Right renal pelvis (tissue), 4 donors: ENCODE measurements around the gene SAP25. TPM values are rescaled to one million over a fixed set of nuclear protein-coding genes. Genes with fewer than 3 reads are reported as not detected.
"Not testable (repeated sequence)": the region's sequence is repeated elsewhere in the genome, so short reads cannot be mapped to it uniquely, and the experiment has no call there.

ENCODE experiments used
- DNase-seq, 4 donors: peaks; one replicate each; pipeline ENCODE4 v3.0.0-alpha.2; 2013; ENCODE audit warnings: low read depth in 4 of 4, low spot score in 3 of 4, missing footprints in 1 of 4
- polyA plus RNA-seq, 4 donors: library from polyadenylated mRNA; unstranded; fragments of 120-200 nt; gene quantifications; one replicate each; pipeline ENCODE4 v1.2.1, GENCODE V29; 2013; ENCODE audit not compliant: insufficient read length in 4 of 4

The SAP25 gene
- polyA plus RNA-seq, 4 donors, result 2.7 to 9.4 (median 4.2) TPM

DNA sequence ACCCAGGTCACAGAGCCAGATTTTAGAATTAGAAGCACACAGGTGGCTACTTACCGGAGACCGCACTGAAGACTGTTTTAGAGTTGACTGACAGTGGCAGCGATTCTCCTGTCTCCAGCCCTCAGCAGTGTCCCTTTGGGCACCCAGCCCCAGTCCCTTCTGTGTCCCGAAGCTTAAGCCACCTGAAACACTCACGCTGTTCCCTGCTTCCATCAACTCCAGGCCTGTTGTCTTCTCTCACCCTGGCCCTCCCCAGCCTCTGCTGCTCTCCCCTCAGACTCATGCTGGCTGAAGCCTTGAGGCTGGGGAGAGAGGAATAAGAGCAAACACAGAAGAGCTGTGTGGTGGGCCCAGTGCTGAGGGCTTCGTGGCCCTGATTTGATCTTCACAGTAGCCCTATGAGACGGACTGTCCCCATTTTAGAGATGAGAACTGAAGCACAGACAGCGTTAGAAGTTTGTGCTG, 10.6 kb downstream of the SAP25 start:
- no peak for DNase-seq

DNA sequence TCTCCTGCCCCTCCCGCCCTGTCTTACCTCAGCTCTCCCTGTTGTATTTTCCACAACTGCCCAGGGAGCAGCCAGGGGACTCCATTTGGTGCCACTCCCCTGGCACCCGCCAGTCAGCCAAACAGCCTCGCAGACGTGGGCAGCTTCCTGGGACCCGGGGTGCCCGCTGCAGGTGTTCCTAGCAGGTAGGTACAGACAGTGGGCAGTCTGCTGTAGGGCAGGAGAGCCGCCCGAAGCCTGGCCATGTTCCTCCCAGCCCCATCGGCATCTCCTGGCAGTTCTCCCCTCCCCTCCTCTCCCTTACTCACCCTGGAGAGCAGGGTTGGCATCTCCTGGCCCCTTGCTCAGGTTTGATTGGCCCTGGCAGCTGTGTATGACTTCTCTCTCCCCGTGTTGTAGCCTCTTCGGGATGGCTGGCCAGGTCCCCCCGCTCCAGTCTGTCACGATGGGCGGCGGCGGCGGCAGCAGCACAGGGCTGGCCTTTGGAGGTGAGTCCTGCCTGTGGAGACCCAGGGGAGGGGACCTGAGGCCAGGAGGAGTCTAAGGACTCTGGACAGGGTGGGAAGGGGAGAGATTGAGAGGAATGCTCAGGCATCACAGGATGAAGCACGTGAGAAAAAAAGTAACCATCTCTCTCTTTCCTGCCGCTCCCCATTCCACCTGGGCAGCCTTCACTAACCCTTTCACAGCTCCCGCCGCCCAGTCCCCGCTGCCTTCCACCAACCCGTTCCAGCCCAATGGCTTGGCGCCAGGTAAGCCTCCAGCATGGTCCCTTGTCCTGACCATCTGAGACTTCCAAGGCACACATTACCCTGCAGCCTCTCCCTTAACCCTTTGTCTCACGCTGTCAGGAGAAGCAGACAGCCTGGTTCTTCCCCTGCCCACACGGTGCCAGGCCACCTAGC, 11.3 kb downstream of the SAP25 start:
- no peak for DNase-seq

DNA sequence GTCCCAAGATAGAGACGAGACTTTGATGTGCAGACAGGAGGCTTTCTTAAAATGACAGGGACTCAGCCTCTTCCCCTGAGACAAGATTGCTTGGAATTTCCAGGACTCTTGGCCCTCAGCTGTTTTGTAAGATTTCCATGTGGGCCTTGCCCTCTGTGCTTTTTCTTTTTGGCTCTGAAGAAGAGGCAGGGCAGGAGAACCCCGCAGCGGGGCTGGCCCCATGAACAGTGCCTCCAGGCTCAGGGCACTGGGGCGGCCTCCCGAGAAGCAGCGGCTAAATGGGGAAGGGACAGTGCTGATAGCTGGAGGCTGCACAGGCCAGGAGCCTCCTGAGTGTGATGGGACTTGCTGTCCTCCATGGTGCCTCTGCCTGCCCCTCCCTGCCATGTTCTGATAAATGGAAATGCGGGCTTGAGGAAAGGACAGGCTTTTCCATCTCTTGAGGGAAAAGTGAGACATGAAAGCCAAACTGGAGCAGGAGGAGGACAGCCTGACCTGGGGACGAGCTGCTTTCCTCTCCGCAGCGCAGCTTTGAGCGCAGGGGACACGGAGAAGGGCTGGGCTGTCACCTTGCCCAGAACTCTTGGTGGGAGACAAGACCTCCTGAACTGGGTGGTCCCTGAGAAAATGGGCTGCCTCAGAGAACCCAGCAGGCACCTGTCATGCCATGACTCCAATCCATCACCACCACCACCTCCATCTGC, 12.1 kb downstream of the SAP25 start:
- DNase-seq, result no peak

DNA sequence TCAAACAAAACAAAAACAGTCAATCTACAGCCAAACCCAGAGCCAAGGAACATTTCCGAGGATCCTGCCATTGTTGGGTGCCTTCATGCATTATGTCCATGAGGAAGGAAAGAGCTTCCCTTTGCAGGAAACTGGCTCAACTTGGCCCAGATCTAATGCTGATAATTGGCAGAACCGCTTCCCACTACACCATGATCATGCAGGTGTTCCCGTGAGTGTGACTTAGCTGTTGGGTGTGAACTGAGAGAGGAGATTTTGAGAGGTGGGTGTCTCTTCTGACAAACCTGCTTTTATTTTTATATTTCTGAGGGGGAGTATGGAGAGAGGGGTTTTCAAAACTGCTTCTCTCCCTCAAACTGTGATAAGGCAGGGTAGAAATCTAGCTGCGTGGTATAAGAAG, 14.6 kb downstream of the SAP25 start:
- no peak for DNase-seq

DNA sequence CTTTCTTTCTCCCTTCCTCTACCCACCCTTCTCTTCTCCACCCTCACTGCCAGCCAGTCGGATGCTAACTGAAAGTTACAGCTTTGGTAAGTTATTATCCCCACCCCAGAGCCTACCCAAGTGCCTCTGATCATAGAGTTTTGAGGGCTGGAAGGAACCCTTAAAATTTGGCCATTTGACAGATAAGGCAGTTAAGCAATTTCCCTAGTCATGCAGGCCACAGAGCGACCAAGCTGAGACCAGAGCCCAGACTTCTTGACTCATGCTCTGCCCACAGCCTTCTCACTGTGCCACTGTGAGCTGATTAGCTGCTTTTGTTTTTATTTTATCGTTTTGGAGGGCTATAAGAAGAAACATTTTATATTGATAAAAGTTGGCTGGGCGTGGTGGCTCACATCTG, 17.2 kb downstream of the SAP25 start:
- no peak for DNase-seq

DNA sequence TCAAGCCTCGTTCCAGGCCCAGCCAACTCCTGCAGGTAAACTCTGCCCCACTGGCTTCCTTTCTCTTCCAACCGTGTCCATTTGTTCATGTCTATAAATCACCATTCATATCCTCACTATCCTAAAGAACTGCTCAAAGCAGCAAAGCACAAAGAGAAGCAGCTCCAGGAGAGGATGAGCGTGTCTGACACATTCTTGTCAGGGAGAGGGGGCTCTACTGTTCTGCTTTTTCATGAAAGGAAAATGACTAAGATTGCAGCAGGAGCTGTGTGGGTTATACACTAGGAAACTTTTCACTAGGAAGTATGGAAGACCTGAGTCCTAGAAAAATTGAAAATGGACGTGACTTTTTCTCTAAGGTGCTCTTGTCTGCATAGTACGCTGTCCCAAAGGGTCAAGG, 18.0 kb downstream of the SAP25 start:
- no peak for DNase-seq

DNA sequence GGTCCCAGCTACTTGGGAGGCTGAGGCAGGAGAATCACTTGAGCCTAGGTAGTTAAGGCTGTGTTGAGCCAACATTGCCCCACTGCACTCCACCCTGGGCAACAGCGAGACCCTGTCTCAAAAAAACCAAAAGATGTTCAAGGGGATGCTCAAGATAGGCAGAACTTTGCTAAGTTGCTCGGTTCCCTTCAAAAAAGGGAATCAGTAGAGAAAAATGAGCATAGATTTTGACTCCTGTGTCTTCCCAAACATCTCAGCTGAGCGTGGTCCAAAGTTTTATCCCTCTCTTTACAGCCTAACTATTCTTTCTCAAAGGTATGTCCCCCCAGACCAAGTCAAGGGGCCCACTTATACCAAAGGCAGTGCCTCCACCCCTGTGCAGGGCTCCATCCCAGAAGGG, 20.7 kb downstream of the SAP25 start:
- DNase-seq, result no peak

DNA sequence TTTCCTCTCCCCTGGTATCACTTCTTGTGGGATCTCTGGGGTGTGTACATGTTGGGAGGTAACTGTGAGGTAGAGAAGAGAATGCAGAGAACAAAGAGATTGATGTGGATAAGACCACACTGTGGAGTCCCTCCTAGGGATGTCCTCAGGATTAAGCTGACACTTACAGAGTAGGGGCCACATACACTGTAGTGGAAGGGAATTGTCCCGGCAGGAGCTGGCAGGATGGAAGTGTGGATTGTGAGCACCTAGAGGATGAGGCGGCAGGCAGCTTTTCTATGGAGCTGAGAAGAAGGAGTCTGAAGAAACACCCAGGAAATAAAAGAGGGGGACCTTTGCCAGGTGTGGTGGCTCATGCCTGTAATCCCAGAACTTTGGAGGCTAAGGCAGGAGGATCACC, 21.2 kb downstream of the SAP25 start:
- no peak for DNase-seq

DNA sequence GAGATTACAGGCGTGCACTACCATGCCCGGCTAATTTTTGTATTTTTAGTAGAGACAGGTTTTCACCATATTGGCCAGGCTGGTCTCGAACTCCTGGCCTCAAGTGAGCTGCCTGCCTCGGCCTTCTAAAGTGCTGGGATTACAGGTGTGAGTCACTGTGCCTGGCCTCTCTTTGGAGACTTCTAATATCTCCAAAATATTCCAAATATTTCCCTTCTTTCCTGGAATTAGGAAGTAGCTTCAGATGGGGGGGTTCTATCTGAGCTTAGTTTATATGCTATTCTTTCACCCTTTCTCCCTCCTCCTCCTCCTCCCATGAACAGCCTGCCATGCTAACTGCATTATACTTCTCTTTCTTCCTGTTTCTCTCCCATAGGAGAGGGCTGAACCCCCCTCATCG, 25.3 kb downstream of the SAP25 start:
- not testable (repeated sequence) for DNase-seq

DNA sequence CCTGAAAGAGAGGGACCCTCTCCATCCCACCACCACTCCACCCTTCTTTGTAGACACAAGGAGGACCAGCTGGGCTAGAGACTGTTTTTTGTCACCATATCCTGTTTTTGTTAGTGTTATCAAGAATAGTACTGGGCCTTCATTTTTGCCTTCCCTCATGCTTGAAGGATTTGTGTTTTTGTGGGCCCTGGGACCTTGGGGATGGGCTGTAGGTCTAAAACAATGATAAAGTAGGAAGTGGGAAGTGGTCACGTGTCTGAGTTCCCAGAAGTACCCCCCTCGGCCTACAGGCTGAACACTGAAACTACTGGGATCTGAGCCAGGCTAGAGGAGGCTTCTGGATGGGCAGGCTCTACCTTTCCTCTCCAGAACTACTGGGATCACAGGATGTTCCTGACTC, 25.8 kb downstream of the SAP25 start:
- no peak for DNase-seq

DNA sequence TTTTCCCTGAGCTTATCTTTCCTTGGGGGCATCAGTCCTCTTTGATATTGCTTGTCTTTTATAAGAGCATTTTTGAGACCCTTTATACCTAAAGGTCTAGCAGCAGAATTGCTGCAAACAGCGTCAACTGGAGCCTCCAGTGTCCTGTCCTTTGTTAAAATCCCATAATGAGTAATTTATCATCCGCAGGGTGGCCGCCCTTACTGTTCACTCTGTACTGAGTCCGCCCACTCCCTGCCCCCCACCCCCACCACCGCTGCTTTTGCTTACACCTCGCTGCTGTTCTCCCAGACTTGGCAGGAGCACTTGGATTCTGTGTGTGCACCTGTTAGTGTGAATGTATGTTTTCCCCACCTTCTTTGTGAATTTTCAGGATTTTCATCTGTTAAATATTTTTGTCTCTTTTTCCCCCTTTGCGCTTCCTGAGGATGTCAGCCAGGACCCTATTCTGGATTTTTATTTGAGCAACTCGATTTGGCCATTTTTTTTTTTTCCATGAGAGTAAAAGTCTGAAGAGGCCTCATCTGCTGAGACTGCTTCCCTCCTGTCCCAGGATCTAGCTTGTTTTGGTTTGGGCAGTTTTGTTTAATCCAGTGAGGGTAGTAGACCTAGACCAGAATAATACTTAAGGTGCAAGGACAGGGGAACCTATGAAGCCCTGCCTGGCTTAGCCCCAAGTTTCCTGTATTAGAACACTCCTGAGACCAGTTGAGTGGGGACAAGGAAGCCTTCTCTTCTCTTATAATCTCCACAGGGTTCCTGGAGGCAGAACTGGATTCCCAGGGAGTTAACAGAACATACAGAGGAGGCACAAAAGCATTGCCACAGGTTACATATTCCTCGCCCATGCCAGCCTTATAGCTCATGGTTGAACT, 26.5 kb downstream of the SAP25 start:
- no peak for DNase-seq

DNA sequence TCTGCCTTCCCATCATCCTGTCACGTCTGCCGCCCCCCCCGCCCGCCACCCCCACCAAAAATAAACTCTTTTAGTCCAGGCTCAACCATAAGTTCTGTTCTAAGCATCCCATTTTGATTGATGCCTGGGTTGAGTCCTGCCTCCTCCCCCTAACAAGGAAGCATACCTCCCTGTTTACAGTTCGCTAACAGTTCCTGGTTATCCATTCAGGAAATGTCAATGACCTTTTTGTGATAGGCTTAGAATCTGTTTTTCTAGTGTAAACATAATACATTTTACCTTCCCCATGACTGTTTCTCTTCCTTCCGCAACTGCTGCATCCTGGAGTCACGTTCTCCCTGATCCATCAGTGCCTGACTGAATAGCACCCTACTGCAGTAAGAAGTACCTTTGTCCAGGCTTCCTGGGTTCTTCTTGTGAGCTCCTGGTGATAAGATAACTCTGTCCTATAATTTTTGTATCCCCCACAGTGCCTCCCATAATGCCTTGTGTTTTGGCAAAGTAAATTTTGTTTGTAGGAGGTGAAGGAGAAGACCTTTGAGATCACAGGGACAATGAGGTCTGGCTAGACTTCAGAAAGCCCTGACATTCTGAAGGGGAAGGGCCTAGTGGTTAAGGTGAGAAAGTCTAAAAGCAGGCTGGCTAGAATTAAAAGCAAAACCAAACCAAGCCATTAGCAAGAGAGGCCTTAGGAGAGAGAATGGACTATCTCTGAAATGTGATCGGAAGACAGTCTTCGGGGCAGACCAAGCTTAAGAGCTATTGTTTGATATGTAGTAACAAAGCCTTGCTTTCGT, 27.4 kb downstream of the SAP25 start:
- no peak for DNase-seq

DNA sequence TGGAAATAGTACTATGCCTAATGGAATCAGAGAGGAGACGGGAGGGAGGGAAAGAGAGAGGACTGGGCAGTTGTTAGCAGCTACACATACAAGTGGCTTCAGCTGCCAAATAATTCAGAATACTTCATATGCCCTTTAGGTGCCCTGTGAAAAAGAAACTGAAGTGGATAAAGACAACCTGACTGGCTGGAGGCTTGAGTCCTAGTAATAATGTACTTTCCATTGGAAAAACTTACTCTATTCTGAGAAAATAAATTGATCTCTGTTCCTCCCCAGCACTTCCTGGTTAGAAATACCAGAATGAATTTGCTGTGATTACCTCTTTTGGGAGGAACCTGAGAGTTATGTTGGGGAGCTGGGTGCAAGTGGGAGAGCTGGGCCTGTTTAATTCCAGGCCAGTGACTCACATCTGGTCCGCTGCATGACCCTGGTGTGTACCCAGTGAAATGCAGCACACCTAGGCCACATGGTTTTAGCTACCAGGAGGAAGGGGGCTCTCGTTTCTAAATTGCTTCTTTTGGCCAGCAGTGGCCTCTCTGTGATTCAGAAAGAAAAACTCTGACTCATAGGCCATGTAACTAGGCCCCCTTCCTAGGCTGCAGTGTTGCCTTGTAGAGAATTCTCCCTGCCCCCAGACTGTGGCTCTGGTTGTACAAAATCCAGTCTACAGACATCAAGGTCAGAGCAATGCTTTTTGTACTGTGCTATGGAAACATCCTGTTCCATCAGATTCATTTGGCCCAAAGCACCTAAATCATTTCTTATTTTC, 28.2 kb downstream of the SAP25 start:
- no peak for DNase-seq

DNA sequence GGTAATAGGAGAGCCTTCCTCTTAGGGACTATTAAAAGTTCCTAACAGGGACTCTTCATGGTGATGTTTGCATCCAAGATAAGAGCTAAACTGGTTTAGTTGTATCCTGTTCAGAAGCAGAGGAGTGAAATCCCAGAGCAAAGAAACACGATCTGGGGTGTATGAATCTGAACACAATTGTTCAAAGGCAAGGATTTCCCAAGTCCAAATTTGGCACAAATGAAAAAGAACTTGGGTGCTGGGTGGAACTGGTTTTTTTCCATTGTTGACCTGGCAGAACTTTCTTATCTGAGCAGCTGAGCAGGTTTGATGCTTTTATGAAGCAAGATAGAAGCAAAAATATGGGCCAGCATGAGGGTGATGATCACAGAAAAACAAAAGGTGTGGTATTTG, 28.7 kb downstream of the SAP25 start:
- DNase-seq, result no peak

DNA sequence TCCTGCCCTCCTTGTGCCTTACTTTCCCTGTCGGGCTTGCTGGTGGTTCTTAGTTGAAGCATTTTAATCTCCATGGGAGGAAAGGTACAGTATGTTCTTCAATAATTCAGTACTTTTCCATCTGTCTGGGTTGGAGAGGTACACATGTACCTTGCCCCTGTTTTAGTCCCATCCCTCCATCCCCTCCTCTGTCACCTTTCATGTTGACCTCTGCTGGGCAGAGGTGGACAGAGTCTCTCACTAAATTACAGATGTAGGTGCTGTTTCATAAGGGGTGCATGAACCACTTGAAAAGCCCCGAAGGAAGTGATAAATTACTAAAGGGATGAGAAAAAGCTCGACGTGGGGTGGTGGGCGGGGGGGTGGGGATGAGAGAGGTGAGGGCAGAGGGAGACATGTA, 29.3 kb downstream of the SAP25 start:
- DNase-seq, result no peak

DNA sequence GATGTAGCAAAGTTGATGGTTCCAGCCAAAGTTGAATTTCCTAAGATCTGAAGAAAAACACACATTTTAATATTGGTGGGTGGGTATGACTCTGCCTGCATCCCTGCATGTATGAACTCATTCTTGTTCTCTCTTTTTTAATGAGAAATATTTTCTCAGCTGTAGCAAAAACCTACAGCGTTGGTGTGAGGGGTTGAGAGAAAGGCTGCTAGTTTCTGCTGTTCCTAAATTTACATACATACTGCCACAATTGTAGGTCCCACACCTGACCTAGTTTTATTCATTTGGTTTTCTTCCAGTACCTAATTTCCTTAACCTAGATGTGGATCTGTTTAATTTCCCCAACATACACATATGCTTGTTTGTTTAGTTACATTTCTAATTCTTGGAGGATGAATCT, 30.1 kb downstream of the SAP25 start:
- no peak for DNase-seq

DNA sequence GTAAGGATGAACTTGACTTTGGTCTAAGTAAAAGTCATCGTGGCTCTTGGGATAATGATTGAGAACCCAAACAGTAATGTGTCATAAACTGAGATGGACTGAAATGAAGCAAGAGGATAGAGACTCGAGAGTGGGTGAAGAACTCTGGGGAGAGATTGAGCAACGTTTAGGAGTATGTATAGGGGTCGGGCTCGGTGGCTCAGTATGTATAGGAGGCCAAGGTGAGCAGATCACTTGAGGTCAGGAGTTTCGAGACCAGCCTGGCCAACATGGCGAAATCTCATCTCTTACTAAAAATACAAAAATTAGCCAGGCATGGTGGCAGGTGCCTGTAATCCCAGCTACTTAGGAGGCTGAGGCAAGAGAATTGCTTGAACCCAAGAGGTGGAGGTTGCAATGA, 32.4 kb downstream of the SAP25 start:
- DNase-seq, result not testable (repeated sequence)

DNA sequence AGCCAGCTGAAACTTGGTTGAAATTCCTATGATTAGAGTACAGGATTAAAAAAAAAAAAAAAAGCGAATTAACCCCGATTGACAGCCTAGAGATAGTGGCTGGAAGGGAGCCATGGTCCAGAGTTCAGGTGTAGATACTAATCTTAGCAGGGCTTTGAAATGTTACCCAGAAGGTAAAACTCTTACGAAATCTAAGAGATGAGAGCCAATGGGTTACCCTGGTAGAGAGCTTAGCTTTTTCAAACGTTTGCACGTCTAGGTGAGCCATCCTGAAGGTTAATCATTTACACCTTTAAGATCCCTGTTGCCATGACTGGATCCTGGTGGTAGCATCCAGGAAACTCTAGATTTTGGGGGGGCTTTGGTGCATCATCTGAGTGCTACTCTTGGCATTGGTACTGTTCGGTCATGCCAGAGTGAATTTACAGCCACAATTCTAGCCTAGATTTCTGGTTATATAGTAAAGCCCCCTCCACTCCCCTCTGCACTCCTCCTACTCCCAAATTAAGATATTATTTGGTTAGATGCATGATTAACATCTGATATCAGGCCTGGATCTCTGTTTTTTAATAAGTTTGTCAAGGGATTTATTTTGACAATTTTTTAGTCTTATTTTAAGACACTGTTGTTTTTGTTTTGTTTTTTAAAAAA, 33.5 kb downstream of the SAP25 start:
- no peak for DNase-seq

DNA sequence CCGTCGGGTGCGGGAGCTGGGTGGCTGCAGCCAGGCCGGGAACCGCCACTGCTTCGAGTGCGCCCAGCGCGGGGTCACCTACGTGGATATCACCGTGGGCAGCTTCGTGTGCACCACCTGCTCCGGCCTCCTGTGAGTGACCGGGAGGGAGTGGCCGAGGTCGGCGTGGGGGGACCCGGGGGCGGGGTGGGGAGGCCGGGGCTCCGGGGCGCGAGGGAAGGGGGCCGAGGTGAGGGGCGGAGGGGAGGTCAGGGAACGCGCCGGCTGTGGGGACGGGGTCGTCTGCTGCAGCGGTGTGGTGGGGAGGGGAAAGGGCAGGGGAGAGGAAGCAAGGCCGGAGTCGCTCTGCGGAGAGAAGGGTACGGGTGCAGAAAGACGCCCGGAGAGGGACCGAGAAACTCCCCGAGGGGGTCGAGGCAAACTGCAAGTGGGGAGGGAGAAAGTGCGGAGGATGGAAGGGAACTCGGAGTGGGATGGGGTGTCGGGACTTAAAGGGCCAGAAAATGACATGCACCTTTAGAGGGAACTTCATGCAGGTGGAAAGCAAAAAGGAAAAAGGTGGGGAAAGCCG, 34.2 kb downstream of the SAP25 start:
- no peak for DNase-seq
